SK-N-SH (cell line): ENCODE measurements around the gene MEG3. TPM values are rescaled to one million over a fixed set of nuclear protein-coding genes. Genes with fewer than 3 reads are reported as not detected.

Source experiments
- CTCF ChIA-PET: fragments of 300-600, 350-600 bp; formaldehyde crosslinking; extraction: SDS; loops from one replicate; lab custom pipeline; 2021; lab: Yijun Ruan, JAX
- POLR2A ChIA-PET: fragments of 350-600 bp; sonication (Branson Sonifier 250); formaldehyde crosslinking; extraction: SDS; loops from one replicate; lab custom pipeline; 2020; ENCODE audit warnings: antibody characterized with exemption, inconsistent platforms; lab: Yijun Ruan, JAX
- DNase-seq: peaks from one replicate; pipeline ENCODE4 v3.0.0; 2012
- H2AFZ ChIP-seq: fragments of 200-600 bp; sonication (generic); 2 replicates; pipeline ENCODE4 v1.8.1; 2016; ENCODE audit warnings: antibody characterized with exemption, mild to moderate bottlenecking, low read depth
- H3F3A ChIP-seq: fragments of 200-600 bp; sonication (generic); replicated peaks from 2 replicates; pipeline ENCODE3; 2016; ENCODE audit warnings: antibody characterized with exemption, mild to moderate bottlenecking; ENCODE audit not compliant: insufficient read depth
- H3K27ac ChIP-seq, 2 experiments: fragments of 200-500 bp in 1 of 2; fragments of 200-600 bp in 1 of 2; sonication (Bioruptor generic) in 1 of 2; sonication (generic), shearing (Covaris generic) in 1 of 2; 2 replicates each; pipeline versions ENCODE4 v1.5.1 to v1.6.1; 2014 to 2016; ENCODE audit warnings: low read depth in 2 of 2, inconsistent platforms in 1 of 2, low read length in 1 of 2, mild to moderate bottlenecking in 1 of 2, mixed read lengths in 1 of 2
- H3K27me3 ChIP-seq: fragments of 200-600 bp; sonication (generic), shearing (Covaris generic); 2 replicates; pipeline ENCODE4 v1.6.1; 2016; ENCODE audit warnings: mixed run types; ENCODE audit not compliant: insufficient read depth
- H3K36me3 ChIP-seq, 2 experiments: fragments of 200-500 bp in 1 of 2; fragments of 200-600 bp in 1 of 2; sonication (Bioruptor generic) in 1 of 2; sonication (generic) in 1 of 2; replicated peaks in 1 of 2; 2 replicates each; pipeline versions ENCODE3 to v1.5.1; 2014 to 2016; ENCODE audit warnings: low read length in 1 of 2, mild to moderate bottlenecking in 1 of 2; ENCODE audit not compliant: insufficient read depth in 2 of 2, control insufficient read depth in 1 of 2
- H3K4me1 ChIP-seq, 2 experiments: fragments of 200-500 bp in 1 of 2; fragments of 200-600 bp in 1 of 2; sonication (Bioruptor generic) in 1 of 2; sonication (generic), shearing (Covaris generic) in 1 of 2; 2 replicates each; pipeline versions ENCODE4 v1.5.1 to v1.6.1; 2014 to 2016; ENCODE audit warnings: low read depth in 1 of 2, low read length in 1 of 2, mixed run types in 1 of 2; ENCODE audit not compliant: insufficient read depth in 2 of 2, control insufficient read depth in 1 of 2
- H3K4me2 ChIP-seq: fragments of 200-600 bp; sonication (generic), shearing (Covaris generic); 2 replicates; pipeline ENCODE4 v1.6.1; 2017; ENCODE audit warnings: mixed run types
- H3K4me3 ChIP-seq, 2 experiments: fragments of 200-500 bp in 1 of 2; fragments of 200-600 bp in 1 of 2; sonication (Bioruptor generic) in 1 of 2; sonication (generic), shearing (Covaris generic) in 1 of 2; 2 replicates each; pipeline versions ENCODE4 v1.5.1 to v1.8.1; 2014 to 2016; ENCODE audit warnings: low read depth in 2 of 2, inconsistent platforms in 1 of 2, low read length in 1 of 2, mild to moderate bottlenecking in 1 of 2, mixed read lengths in 1 of 2, moderate library complexity in 1 of 2
- H3K79me2 ChIP-seq: fragments of 200-600 bp; sonication (generic); 2 replicates; pipeline ENCODE4 v1.8.1; 2017; ENCODE audit warnings: mild to moderate bottlenecking; ENCODE audit not compliant: insufficient read depth
- H3K9ac ChIP-seq: fragments of 200-600 bp; sonication (generic); 2 replicates; pipeline ENCODE4 v1.6.1; 2017; ENCODE audit warnings: mixed run types
- H3K9me2 ChIP-seq: fragments of 200-600 bp; sonication (generic); 2 replicates; pipeline ENCODE4 v1.6.1; 2017; ENCODE audit warnings: mixed run types
- H3K9me3 ChIP-seq: fragments of 200-600 bp; sonication (generic); 2 replicates; pipeline ENCODE4 v1.6.1; 2017; ENCODE audit warnings: mixed run types, mild to moderate bottlenecking, moderate library complexity
- H4K20me1 ChIP-seq: fragments of 200-600 bp; sonication (generic); 2 replicates; pipeline ENCODE4 v1.6.1; 2017; ENCODE audit warnings: mild to moderate bottlenecking, mixed run types; ENCODE audit not compliant: insufficient read depth
- CHD2 ChIP-seq: fragments of 150-350 bp; IDR thresholded peaks from 2 replicates; pipeline ENCODE4 v1.6.1; 2018; ENCODE audit warnings: low read length; ENCODE audit not compliant: partially characterized antibody
- CTCF ChIP-seq: fragments of 200-600 bp; sonication (generic); IDR thresholded peaks from 2 replicates; pipeline ENCODE4 v1.6.1; 2017; ENCODE audit warnings: antibody characterized with exemption, mild to moderate bottlenecking, moderate library complexity
- EZH2phosphoT487 ChIP-seq: fragments of 200-600 bp; sonication (generic); IDR thresholded peaks from 2 replicates; pipeline ENCODE4 v1.6.1; 2017; ENCODE audit warnings: low read depth, mixed run types, mild to moderate bottlenecking, antibody characterized with exemption, moderate library complexity, borderline replicate concordance
- FOSL2 ChIP-seq: IDR thresholded peaks from 2 replicates; pipeline ENCODE4 v1.4.0; 2012; ENCODE audit warnings: low read depth, mild to moderate bottlenecking, moderate library complexity, borderline replicate concordance
- FOXJ3 ChIP-seq: sonication (generic); formaldehyde crosslinking; IDR thresholded peaks from 2 replicates; pipeline ENCODE4 v1.5.1; 2020; ENCODE audit warnings: mild to moderate bottlenecking, missing genetic modification reagents
- GABPA ChIP-seq: IDR thresholded peaks from 2 replicates; pipeline ENCODE4 v1.4.0; 2012; ENCODE audit warnings: low read depth, mild to moderate bottlenecking
- GATA2 ChIP-seq: sonication (generic); formaldehyde crosslinking; IDR thresholded peaks from 2 replicates; pipeline ENCODE4 v1.5.0; 2020; ENCODE audit warnings: mild to moderate bottlenecking, missing genetic modification reagents
- JUND ChIP-seq: IDR thresholded peaks from 2 replicates; pipeline ENCODE4 v1.4.0; 2012
- MAX ChIP-seq: IDR thresholded peaks from 2 replicates; pipeline ENCODE4 v1.4.0; 2012; ENCODE audit warnings: low read depth
- MEF2A ChIP-seq: IDR thresholded peaks from 2 replicates; pipeline ENCODE4 v1.4.0; 2012; ENCODE audit warnings: low read depth, borderline replicate concordance
- MXI1 ChIP-seq: IDR thresholded peaks from 2 replicates; pipeline ENCODE4 v1.6.1; 2012; ENCODE audit warnings: mild to moderate bottlenecking, low read depth, low read length, improper control_type of control experiment
- PBX3 ChIP-seq: IDR thresholded peaks from 2 replicates; pipeline ENCODE4; 2012
- RAD21 ChIP-seq: IDR thresholded peaks from 2 replicates; pipeline ENCODE4 v1.6.1; 2012; ENCODE audit warnings: mild to moderate bottlenecking, low read length
- REST ChIP-seq: IDR thresholded peaks from 2 replicates; pipeline ENCODE4 v1.6.1; 2012; ENCODE audit warnings: mild to moderate bottlenecking, low read depth, low read length, moderate library complexity
- RFX5 ChIP-seq: IDR thresholded peaks from 2 replicates; pipeline ENCODE4 v1.6.1; 2012; ENCODE audit warnings: mild to moderate bottlenecking, improper control_type of control experiment, low read length
- SIN3A ChIP-seq: IDR thresholded peaks from 2 replicates; pipeline ENCODE4 v1.6.1; 2012; ENCODE audit warnings: low read depth, mild to moderate bottlenecking, low read length, moderate library complexity, borderline replicate concordance
- TAF1 ChIP-seq: IDR thresholded peaks from 2 replicates; pipeline ENCODE4 v1.6.1; 2012; ENCODE audit warnings: low read depth, mild to moderate bottlenecking, low read length, moderate library complexity, borderline replicate concordance
- TCF12 ChIP-seq: IDR thresholded peaks from 2 replicates; pipeline ENCODE4 v1.4.0; 2012
- TEAD4 ChIP-seq: IDR thresholded peaks from 2 replicates; pipeline ENCODE4 v1.4.0; 2012; ENCODE audit warnings: mild to moderate bottlenecking, borderline replicate concordance; ENCODE audit not compliant: insufficient read depth
- ZBTB33 ChIP-seq: IDR thresholded peaks from 2 replicates; pipeline ENCODE4 v1.4.0; 2012; ENCODE audit warnings: low read depth, borderline replicate concordance
- WGBS: methylation state at CpG from one replicate; pipeline ENCODE4 v1.1.6; 2017; ENCODE audit warnings: low lambda C conversion rate; 5-methylcytosine and 5-hydroxymethylcytosine counted together
- polyA plus RNA-seq, 3 experiments: library from polyadenylated mRNA; depleted of rRNA; stranded (reverse); fragments of >200 nt; gene quantifications; 2 replicates each; pipeline ENCODE4 v1.2.3, GENCODE V29; 2012

MEG3 gene
- polyA plus RNA-seq, 1 of the 3 experiments (the other 2 are of a cell fraction), result not detected

- no peak overlapping the region for H3K4me3 ChIP-seq
- H3F3A ChIP-seq, result no peaks in the 10 kb centered on the region
- H3K36me3 ChIP-seq, result no peaks in the 10 kb centered on the region
- no peak overlapping the region for H3K9ac ChIP-seq
- H2AFZ ChIP-seq, result no peak overlapping the region
- H3K79me2 ChIP-seq, result no peaks in the 10 kb centered on the region
- TF ChIP-seq MAX (no peak), JUND (no peak), CHD2 (no peak), REST (no peak), RAD21 (no peak), GABPA (no peak), PBX3 (no peak), FOXJ3 (CRISPR knock-in tag) (no peak), TCF12 (no peak), ZBTB33 (no peak), MXI1 (no peak), TAF1 (no peak), SIN3A (no peak), FOSL2 (no peak), EZH2phosphoT487 (no peak), TEAD4 (no peak), RFX5 (no peak), CTCF (no peak), MEF2A (no peak), GATA2 (no peak)
- H3K27ac ChIP-seq, result no peak overlapping the region
- 45% methylated on average over 7 of the region's 8 CpGs for WGBS
- H4K20me1 ChIP-seq, result no peaks in the 10 kb centered on the region
- ChIA-PET CTCF (interaction anchor here (0.8 kb wide), 1 partner anchor 26 kb away, joined by 3 read pairs; no protein-coding TSS in a partner anchor), POLR2A (no interaction called here)
- H3K9me2 ChIP-seq, result no peaks in the 10 kb centered on the region
- DNase-seq, result no peak
- no peaks in the 10 kb centered on the region for H3K27me3 ChIP-seq
- peaks cover 0 to 41% of the 10 kb centered on the region in 2 experiments; a peak in 1 of 4 replicates for H3K4me1 ChIP-seq
- no peaks in the 10 kb centered on the region for H3K9me3 ChIP-seq
- H3K4me2 ChIP-seq, result no peak overlapping the region
These were observed 12.0 kb downstream of the MEG3 start for GRCh38 chr14:100837805-100838350.
